ENCODE results near the gene FHOD3.

GRCh38 chr18:36465970-36466369 lies 168.5 kb downstream of the FHOD3 start:
- TF ChIP-seq, protein P1, sequence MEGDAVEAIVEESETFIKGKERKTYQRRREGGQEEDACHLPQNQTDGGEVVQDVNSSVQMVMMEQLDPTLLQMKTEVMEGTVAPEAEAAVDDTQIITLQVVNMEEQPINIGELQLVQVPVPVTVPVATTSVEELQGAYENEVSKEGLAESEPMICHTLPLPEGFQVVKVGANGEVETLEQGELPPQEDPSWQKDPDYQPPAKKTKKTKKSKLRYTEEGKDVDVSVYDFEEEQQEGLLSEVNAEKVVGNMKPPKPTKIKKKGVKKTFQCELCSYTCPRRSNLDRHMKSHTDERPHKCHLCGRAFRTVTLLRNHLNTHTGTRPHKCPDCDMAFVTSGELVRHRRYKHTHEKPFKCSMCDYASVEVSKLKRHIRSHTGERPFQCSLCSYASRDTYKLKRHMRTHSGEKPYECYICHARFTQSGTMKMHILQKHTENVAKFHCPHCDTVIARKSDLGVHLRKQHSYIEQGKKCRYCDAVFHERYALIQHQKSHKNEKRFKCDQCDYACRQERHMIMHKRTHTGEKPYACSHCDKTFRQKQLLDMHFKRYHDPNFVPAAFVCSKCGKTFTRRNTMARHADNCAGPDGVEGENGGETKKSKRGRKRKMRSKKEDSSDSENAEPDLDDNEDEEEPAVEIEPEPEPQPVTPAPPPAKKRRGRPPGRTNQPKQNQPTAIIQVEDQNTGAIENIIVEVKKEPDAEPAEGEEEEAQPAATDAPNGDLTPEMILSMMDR (IDR thresholded peaks at IDR 0.05), result no peak
- no peak for TF ChIP-seq EZH2 (IDR thresholded peaks at IDR 0.05; ENCODE audit: borderline replicate concordance, insufficient read depth, low read depth, low read length, poor library complexity, severe bottlenecking)

Measured in B cell (primary cell).